GM13976 (cell line): ENCODE measurements around the gene SPSB1.
"Not testable (repeated sequence)": the region's sequence is repeated elsewhere in the genome, so short reads cannot be mapped to it uniquely, and the experiment has no call there.

Experiments
- DNase-seq: peaks from one replicate; pipeline ENCODE4 v3.0.0; 2012; ENCODE audit warnings: low spot score
- CTCF ChIP-seq: IDR thresholded peaks from 2 replicates; pipeline ENCODE4 v1.5.1; 2012; ENCODE audit warnings: borderline replicate concordance, mild to moderate bottlenecking; ENCODE audit not compliant: insufficient read depth; ENCODE audit errors: extremely low read depth, missing control alignments, control extremely low read depth
- in situ Hi-C: fragments of 300-500 bp; cut with MboI; formaldehyde crosslinking; loops from one replicate; pipeline ENCODE4 v1.12.0; 2022; ENCODE audit warnings: low sequenced_read_pairs, mixed read lengths, inconsistent platforms; ENCODE audit not compliant: unreplicated experiment

Gene SPSB1

GRCh38 chr1:9297831-9298230 lies 5.1 kb downstream of the SPSB1 start:
- TF ChIP-seq CTCF = no peak
- no peak for DNase-seq
- in situ Hi-C loops = no loop called here

GRCh38 chr1:9298282-9298681 lies 5.6 kb downstream of the SPSB1 start:
- DNase-seq = no peak
- no peak for TF ChIP-seq CTCF
- in situ Hi-C loops = no loop called here

- DNase-seq, in situ Hi-C loops: not testable (repeated sequence)
Observed at GRCh38 chr1:9299571-9300541, 7.2 kb downstream of the SPSB1 start.

GRCh38 chr1:9300573-9300972 lies 7.9 kb downstream of the SPSB1 start:
- no peak for DNase-seq
- in situ Hi-C loops = no loop called here
- no peak for TF ChIP-seq CTCF

- in situ Hi-C loops = no loop called here
- TF ChIP-seq CTCF = no peak
- DNase-seq = no peak
Observed at GRCh38 chr1:9302745-9303524, 10.2 kb downstream of the SPSB1 start.

- no peak for DNase-seq
- in situ Hi-C loops = no loop called here
- TF ChIP-seq CTCF = no peak
Observed at GRCh38 chr1:9303916-9304315, 11.2 kb downstream of the SPSB1 start.

GRCh38 chr1:9305216-9305615 lies 12.5 kb downstream of the SPSB1 start:
- in situ Hi-C loops = no loop called here
- no peak for DNase-seq
- no peak for TF ChIP-seq CTCF
